Mammary epithelial cell (primary cell): ENCODE measurements around the gene FBXL16.
"Not testable (repeated sequence)": the region's sequence is repeated elsewhere in the genome, so short reads cannot be mapped to it uniquely, and the experiment has no call there.

Source experiments
- CTCF ChIP-seq, 2 donors: IDR thresholded peaks in 1 of 2; conservative IDR thresholded peaks in 1 of 2; 2 replicates each; pipeline ENCODE4 v1.5.1; 2011 to 2012; ENCODE audit warnings: inconsistent platforms in 2 of 2, low read length in 2 of 2, mild to moderate bottlenecking in 2 of 2, control low read depth in 1 of 2, low read depth in 1 of 2; ENCODE audit not compliant: insufficient read depth in 1 of 2; ENCODE audit errors: extremely low read depth in 1 of 2
- EZH2 ChIP-seq: IDR thresholded peaks from 2 replicates; pipeline ENCODE4 v1.6.1; 2012; ENCODE audit warnings: low read length, inconsistent platforms, borderline replicate concordance

GRCh38 chr16:691242-691641 is 14.4 kb downstream of the FBXL16 start:
- TF ChIP-seq CTCF (conservative IDR thresholded peaks at IDR 0.05 in 1 of 2, IDR thresholded peaks at IDR 0.05 in 1 of 2; ENCODE audit: extremely low read depth in 1 of 2, insufficient read depth in 1 of 2, low read depth in 1 of 2, low read length in 2 of 2); EZH2: not testable (repeated sequence)
